ENCODE measurements around the gene BCL7C. TPM values are rescaled to one million over a fixed set of nuclear protein-coding genes. Genes with fewer than 3 reads are reported as not detected.
A peak's percentile ranks its signal among the peaks of the same experiment; 100 is the strongest.

Gene BCL7C
- total RNA-seq, 1 donor from 2014 or later = 34.6 TPM

- TF ChIP-seq CTCF (IDR thresholded peaks at IDR 0.05) = no peak
- H3K36me3 Mint-ChIP-seq (ENCODE audit: low read depth) = peaks cover 4% of the 10 kb centered on the region
- peak overlapping the region; percentile 76 for H3K4me3 Mint-ChIP-seq (ENCODE audit: unreplicated experiment)
- no peaks in the 10 kb centered on the region for H3K9me3 Mint-ChIP-seq (ENCODE audit: low read depth)
- peaks cover 29% of the 10 kb centered on the region for H3K4me1 Mint-ChIP-seq (ENCODE audit: low read depth)
- no peak for DNase-seq (ENCODE audit: low spot score)
- no peaks in the 10 kb centered on the region for H3K27me3 Mint-ChIP-seq (ENCODE audit: low read depth)
- peak overlapping the region; percentile 80 for H3K27ac Mint-ChIP-seq (ENCODE audit: unreplicated experiment)
Measured at GRCh38 chr16:30924913-30925631, 31.2 kb upstream of the BCL7C start.

- H3K9me3 Mint-ChIP-seq (ENCODE audit: low read depth) = no peaks in the 10 kb centered on the region
- H3K36me3 Mint-ChIP-seq (ENCODE audit: low read depth) = peaks cover 4% of the 10 kb centered on the region
- H3K4me3 Mint-ChIP-seq (ENCODE audit: unreplicated experiment) = peak overlapping the region; percentile 76
- peak overlapping the region; percentile 80 for H3K27ac Mint-ChIP-seq (ENCODE audit: unreplicated experiment)
- no peaks in the 10 kb centered on the region for H3K27me3 Mint-ChIP-seq (ENCODE audit: low read depth)
- peaks cover 29% of the 10 kb centered on the region for H3K4me1 Mint-ChIP-seq (ENCODE audit: low read depth)
- DNase-seq (ENCODE audit: low spot score) = no peak
- TF ChIP-seq CTCF (IDR thresholded peaks at IDR 0.05) = no peak
Measured at GRCh38 chr16:30924076-30924912, 30.4 kb upstream of the BCL7C start.

- Mint-ChIP-seq H3K36me3 (ENCODE audit: low read depth) (peaks cover 4% of the 10 kb centered on the region), H3K4me1 (ENCODE audit: low read depth) (peaks cover 29% of the 10 kb centered on the region), H3K9me3 (ENCODE audit: low read depth) (no peaks in the 10 kb centered on the region), H3K4me3 (ENCODE audit: unreplicated experiment) (peak within 1 kb of the TSS; percentile 100), H3K27me3 (ENCODE audit: low read depth) (no peaks in the 10 kb centered on the region), H3K27ac (ENCODE audit: unreplicated experiment) (peak within 1 kb of the TSS; percentile 100)
- no peak for DNase-seq (ENCODE audit: low spot score)
- TF ChIP-seq CTCF (IDR thresholded peaks at IDR 0.05) = no peak
Measured at GRCh38 chr16:30923554-30924075, 29.7 kb upstream of the BCL7C start, which contains the start of gene FBXL19. Gene FBXL19 (plus strand): TSS chr16:30923572. CDS start chr16:30925755, 2,183 bp downstream.

GRCh38 chr16:30922960-30923535 lies 29.2 kb upstream of the BCL7C start:
- Mint-ChIP-seq H3K4me1 (ENCODE audit: low read depth) (peaks cover 29% of the 10 kb centered on the region), H3K27me3 (ENCODE audit: low read depth) (no peaks in the 10 kb centered on the region), H3K9me3 (ENCODE audit: low read depth) (no peaks in the 10 kb centered on the region), H3K27ac (ENCODE audit: unreplicated experiment) (peak overlapping the region; percentile 100), H3K36me3 (ENCODE audit: low read depth) (peaks cover 4% of the 10 kb centered on the region), H3K4me3 (ENCODE audit: unreplicated experiment) (peak overlapping the region; percentile 100)
- DNase-seq (ENCODE audit: low spot score) = peak; percentile 99
- no peak for TF ChIP-seq CTCF (IDR thresholded peaks at IDR 0.05)

Measured in chondrocyte (in vitro differentiated cells).